ENCODE results near the gene PALM3.

PALM3 gene

DNA sequence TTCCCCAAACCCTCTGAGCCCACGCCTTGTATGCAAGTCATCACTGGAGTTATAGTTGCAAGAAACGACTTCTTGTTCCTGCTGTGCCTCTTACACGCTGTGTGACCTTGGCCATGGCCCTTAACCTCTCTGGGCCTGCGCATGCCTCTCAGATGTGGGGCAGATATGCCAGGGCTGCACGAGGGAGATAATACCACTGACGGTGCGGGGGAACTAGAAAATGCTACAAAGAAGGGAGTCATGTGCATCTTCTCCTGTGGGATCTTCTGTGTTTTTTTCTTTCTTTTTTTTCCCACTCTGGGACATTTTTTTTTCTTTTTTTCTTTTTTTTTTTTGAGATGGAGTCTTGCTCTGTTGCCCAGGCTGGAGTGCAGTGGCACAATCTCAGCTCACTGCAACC, 33.0 kb upstream of the PALM3 start:
- TF ChIP-seq, protein P1, sequence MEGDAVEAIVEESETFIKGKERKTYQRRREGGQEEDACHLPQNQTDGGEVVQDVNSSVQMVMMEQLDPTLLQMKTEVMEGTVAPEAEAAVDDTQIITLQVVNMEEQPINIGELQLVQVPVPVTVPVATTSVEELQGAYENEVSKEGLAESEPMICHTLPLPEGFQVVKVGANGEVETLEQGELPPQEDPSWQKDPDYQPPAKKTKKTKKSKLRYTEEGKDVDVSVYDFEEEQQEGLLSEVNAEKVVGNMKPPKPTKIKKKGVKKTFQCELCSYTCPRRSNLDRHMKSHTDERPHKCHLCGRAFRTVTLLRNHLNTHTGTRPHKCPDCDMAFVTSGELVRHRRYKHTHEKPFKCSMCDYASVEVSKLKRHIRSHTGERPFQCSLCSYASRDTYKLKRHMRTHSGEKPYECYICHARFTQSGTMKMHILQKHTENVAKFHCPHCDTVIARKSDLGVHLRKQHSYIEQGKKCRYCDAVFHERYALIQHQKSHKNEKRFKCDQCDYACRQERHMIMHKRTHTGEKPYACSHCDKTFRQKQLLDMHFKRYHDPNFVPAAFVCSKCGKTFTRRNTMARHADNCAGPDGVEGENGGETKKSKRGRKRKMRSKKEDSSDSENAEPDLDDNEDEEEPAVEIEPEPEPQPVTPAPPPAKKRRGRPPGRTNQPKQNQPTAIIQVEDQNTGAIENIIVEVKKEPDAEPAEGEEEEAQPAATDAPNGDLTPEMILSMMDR (conservative IDR thresholded peaks at IDR 0.05; ENCODE audit: low read length), result no peak
- no peak overlapping the region for H3K4me3 ChIP-seq (ENCODE audit: low read length)
- no peak for DNase-seq (ENCODE audit: low read depth)

DNA sequence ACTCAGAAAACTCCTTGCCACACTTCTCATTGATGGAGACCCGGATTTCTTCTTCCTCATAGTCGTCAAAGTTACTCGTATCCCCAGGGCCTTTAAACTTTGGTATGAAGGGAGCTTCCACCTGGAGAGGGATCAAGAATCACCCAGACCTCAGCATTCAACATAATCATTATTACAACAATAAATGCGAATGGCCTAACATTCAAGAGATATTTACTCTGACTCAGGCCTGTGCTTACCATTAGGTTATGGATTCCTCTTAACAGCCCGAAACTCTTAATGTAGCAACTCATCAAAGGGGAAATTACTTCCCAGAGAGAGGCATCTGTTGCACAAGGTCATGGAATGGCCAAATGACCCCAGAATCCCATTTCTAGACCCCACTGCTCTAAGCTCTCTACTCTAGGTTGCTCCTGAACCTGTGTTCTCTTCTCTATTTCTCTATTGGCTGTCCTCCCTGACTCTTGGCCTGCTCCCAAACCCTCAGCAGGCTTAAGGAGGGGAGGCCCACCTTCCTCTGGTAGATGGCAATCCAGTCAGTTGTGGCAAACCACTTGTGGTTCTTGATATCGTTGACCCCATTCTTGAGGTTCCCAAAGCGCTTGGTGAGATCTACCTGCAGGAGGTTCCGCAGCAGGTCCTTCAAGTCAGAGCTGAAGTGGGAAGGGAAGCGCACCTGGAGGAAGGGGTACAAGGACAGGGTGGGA, 31.4 kb upstream of the PALM3 start:
- no peak overlapping the region for H3K4me3 ChIP-seq (ENCODE audit: low read length)
- TF ChIP-seq, protein P1 (conservative IDR thresholded peaks at IDR 0.05; ENCODE audit: low read length), result no peak
- no peak for DNase-seq (ENCODE audit: low read depth)

DNA sequence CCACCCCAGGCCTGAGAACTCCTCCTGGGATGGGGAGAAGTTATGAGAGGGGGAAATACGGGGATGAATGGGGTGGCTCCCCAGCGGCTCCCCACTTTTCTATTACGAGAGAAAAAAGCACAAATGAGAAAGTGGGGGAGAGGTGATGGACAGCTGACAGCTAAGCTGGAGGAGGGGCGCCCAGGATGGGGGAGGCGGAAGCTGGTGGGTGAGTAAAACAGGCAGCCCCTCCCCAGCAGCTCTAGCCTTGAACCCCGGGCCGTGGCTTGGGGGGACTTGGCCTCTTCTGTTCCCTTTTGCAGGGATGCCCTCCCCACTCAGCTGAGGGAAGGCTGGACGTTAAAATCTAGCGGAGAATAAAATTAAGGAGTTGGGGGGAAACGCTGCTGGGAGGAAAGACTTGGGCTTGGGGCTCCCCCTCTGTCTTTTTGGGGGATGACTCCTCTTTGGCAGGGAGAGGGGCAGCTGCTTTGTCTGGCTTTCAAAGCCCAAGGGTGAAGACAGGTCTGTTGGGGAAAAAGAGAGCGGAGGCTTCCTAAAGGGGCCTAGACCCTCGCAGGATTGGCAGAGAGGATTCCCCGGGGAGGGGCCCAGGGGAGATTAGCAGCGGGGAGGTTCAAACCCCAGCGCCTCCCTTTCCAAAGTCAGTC, 30.1 kb upstream of the PALM3 start:
- peak overlapping the region; percentile 83 for H3K4me3 ChIP-seq (ENCODE audit: low read length)
- TF ChIP-seq, protein P1 (conservative IDR thresholded peaks at IDR 0.05; ENCODE audit: low read length), result no peak
- DNase-seq (ENCODE audit: low read depth), result no peak

DNA sequence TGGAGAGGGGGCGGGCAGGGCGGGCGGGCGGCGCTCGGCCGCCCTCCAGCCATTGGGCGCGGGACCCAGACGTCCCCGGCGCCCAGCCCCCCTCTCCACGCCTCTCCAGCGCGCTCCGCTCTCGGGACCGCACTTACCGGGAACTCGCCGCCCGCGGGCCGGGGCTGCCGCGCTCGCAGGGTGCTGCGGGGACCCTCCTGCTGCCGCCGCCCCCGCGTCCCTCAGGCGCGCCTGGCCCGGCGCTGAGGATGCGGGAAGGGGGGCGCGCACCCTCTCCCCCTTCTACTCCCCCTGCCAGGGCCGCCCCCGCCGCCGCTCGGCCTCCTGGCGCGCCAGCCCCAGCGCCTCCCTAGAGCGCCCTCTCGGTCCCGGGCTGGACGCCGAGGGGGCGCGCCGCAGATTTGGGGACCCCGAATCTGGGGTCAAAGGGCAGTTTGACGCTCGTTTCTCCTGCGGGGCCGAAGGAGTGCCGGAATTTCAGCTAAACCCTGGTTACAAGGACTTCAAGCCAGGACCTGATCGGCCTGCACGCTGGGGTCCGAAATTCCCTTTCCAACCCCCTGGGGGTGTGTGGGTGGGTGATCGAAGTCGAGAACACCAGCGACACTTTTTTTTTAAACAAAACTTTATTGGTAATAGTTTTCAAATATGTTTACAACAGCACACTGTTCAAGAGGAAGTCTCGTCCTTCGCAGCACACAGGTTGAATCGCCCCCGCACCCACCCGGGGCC, 29.4 kb upstream of the PALM3 start:
- peak overlapping the region; percentile 83 for H3K4me3 ChIP-seq (ENCODE audit: low read length)
- peak; percentile 60 for DNase-seq (ENCODE audit: low read depth)
- TF ChIP-seq, protein P1 (conservative IDR thresholded peaks at IDR 0.05; ENCODE audit: low read length), result peak; percentile 25

DNA sequence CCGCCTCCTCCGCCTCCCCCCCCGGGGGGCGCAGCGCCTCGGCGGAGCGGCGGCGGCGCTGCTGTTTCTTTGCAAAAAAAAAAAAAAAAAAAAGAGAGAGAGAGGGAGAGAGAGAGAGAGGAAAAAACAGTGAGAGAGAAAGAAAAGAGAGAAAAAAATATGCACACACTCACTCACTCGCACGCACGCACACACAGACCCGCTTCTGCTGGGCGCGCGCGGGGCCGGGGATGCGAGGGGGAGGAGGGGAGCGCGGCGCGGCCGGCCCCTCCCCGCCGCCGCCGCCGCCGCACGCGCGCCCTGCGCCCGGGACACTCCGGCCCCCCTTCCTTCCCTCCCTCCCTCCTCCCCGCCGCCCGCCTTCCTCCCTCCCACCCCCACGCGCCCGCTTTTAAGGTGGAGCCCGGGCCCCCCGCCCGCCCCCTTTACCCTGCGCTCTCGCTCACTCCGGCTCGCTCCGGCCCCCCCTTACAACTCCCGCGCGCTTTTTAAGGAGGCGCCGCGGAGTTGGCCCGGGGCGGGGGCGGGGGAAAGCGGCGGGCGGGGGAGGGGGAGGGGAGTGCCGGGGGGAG, 28.7 kb upstream of the PALM3 start, which contains the start of gene SAMD1:
Gene SAMD1, minus strand, starts transcription at position 243 of the 572 bp plus-strand sequence.
- peak; percentile 91 for DNase-seq (ENCODE audit: low read depth)
- peak within 1 kb of the TSS; percentile 83 for H3K4me3 ChIP-seq (ENCODE audit: low read length)
- TF ChIP-seq, protein P1 (conservative IDR thresholded peaks at IDR 0.05; ENCODE audit: low read length), result no peak

DNA sequence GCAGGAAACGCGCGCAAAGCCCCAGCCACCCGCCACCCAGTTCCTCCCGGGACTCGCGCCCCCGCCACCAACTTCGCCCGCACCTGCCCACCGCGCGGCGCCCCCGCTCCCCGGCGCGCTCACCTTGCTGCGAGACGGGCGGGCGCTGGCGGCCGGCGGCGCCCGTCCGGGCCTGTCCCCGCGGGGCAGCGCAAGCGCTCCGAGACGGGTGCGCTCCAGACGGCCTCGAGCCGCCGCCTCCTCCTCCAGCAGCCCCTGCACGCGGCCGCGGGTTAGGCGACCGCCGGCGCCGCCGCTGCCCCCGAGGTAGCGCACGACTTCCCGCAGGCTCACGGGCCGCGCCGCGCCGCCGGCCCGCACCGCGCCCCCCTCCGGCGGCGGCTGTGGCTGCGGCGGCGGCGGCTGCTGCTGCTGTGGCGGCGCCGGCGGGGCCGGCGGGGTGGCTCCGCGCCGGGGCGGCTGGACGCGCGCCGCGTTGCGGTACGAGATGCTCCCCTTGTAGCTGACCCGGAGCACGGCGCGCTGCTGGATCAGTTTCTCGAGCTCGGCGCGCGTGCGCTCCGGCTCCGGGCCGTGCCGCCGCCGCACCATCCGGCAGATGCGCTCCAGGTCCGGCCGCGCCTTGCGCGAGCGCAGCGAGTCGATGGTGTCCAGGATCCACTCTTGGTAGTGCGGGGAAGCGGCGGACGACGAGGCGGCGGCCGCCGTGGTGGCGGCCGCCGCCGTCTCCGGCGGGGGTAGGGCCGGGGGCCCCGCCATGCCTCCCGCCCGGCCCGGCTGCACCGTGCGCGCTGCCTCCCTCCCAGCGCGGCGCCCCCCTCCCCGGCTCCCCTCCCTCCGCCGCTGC, 28.0 kb upstream of the PALM3 start:
- TF ChIP-seq, protein P1 (conservative IDR thresholded peaks at IDR 0.05; ENCODE audit: low read length), result no peak
- H3K4me3 ChIP-seq (ENCODE audit: low read length), result peak overlapping the region; percentile 61
- DNase-seq (ENCODE audit: low read depth), result peak; percentile 72
